Measurements from ENCODE around the gene COPZ2. TPM values are rescaled to one million over a fixed set of nuclear protein-coding genes. Genes with fewer than 3 reads are reported as not detected.

Gene COPZ2
- total RNA-seq, 6 experiments from 2014 or later: 18.9 to 26.6 (median 23.8) TPM

DNA sequence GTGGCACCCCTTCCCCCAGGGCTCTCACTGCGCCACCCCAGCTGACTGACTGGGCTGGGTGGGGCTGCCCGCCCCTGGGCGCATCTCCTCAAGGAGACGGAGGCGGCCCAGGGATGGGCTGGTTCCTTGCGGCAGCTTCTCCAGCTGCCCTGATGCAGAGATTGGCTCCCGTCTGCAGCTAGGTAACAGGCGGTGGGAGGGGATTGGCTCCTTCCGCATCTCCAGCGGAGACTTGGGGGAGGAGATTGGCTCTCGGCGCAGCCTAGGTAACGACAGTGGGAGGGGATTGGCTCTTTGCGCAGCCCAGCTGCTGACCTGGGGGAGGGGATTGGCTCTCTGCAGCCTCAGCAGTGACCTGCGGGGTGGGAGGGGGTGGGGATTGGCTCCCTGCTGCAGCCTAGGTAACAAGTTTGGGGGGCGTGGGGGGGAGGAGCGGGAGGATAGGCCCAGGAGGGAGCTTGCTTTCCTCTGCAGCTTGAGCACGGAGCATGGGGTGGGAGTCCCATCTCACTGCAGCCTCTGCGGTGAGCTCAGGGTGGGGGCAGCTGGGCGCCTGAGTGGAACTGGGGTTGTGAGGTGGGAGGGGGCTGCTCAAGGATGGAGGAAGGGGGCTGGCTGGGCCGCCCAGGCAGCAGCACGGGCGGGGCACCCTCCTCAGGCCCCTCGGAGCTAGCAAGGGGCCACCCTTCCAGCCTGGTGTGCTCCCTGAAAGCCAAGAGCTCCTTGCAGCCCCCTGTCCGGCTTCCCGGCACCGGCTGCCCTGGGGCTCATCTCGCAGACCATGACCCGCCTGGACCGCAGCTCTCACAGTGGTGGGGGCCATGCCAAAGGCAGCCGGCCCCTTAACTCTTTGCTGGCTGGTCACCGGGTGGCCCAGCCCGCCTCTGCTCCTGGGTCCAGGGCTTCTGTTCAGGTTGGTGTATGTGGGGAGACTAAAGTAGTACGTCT is 16.9 kb upstream of the COPZ2 start:
- peak overlapping the region in 2 of 3 donors; percentile 91 to 96 for H3K27ac ChIP-seq
- H3K4me1 ChIP-seq: peaks cover 2 to 65% (median 28%) of the 10 kb centered on the region in 4 donors
- no peaks in the 10 kb centered on the region for H3K27me3 ChIP-seq
- H3K9me3 ChIP-seq: no peaks in the 10 kb centered on the region
- intact Hi-C loops (cut with DNase I): no loop called here
- peak; percentile 74 to 90 (median 88) for DNase-seq
- H3K4me3 ChIP-seq: peak overlapping the region in 1 of 3 donors; percentile 26
- ATAC-seq: peak; percentile 56 to 70 (median 64)
- TF ChIP-seq POLR2A (IDR thresholded peaks at IDR 0.05): no peak
- TF ChIP-seq, protein P1, sequence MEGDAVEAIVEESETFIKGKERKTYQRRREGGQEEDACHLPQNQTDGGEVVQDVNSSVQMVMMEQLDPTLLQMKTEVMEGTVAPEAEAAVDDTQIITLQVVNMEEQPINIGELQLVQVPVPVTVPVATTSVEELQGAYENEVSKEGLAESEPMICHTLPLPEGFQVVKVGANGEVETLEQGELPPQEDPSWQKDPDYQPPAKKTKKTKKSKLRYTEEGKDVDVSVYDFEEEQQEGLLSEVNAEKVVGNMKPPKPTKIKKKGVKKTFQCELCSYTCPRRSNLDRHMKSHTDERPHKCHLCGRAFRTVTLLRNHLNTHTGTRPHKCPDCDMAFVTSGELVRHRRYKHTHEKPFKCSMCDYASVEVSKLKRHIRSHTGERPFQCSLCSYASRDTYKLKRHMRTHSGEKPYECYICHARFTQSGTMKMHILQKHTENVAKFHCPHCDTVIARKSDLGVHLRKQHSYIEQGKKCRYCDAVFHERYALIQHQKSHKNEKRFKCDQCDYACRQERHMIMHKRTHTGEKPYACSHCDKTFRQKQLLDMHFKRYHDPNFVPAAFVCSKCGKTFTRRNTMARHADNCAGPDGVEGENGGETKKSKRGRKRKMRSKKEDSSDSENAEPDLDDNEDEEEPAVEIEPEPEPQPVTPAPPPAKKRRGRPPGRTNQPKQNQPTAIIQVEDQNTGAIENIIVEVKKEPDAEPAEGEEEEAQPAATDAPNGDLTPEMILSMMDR (IDR thresholded peaks at IDR 0.05): no peak
- peaks cover 0 to 47% (median 24%) of the 10 kb centered on the region in 4 donors for H3K36me3 ChIP-seq
- 41% methylated on average over 15 of the region's 34 CpGs for WGBS (ENCODE audit: insufficient coverage, low coverage, low lambda C conversion rate, missing lambda C conversion rate)

DNA sequence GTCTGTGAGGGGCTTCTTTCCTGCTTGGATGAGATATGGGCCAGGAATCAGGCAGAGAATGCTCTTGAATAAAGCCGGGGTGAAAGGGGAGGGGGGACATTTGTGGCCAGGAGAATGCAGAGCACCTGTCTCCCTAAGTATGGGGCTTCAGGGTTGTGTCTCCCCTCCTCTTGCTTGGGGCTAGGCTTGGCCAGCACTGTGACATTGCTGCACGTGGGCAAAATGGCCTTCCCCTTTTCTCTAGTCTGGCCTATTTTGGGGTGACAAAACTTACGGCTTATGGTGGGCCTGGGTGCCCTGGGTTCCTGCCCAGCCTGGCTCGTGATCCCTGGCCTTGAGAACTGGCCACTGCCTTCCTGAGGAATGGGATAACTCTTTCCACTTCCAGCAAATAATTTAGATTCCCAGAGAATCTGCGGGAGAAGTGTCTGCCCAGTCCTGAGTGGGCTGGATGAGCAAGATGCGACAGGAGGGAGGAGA is 16.2 kb upstream of the COPZ2 start:
- TF ChIP-seq, protein P1 (IDR thresholded peaks at IDR 0.05): no peak
- no peak for TF ChIP-seq POLR2A (IDR thresholded peaks at IDR 0.05)
- peaks cover 0 to 40% (median 19%) of the 10 kb centered on the region in 4 donors for H3K36me3 ChIP-seq

DNA sequence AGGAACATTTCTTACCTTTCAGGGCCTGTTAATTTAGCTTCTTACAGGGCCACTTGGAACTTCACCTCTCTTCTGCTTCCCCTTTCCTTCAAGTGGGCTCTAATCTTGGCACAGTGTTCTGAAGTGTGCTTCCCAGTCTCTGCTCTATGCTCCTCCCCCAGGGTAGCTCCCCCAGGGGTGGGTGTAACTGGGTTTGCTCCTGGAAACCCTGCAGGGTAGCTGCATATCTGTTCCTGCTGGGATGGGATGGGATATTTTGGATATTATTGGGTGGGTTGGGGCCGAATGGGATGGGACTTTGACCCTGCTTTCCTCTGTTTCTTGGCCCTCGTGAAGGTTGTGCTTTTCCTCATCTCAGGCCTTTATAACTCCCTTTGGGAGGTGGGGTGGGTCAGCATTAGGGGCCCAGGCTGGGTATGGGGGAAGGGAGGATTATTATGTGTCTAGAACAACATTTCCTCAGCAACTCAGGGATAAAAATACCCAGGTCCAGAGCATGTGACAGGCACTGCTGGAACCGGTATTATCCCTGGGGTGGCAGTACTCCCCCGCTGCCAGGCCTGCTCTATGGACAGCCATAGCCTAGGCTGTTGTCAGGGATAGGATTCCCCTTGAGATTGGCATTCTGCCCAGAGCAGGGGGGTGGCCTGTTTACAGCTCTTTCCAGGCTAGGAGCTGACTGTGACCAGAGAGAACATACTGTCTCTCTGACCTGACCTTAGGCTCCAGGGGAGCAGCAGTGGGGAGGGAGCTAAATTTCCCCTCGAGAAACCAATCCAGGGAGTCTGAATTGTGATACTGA is 15.6 kb upstream of the COPZ2 start:
- peak overlapping the region in 2 of 3 donors; percentile 26 to 32 for H3K4me3 ChIP-seq
- 16% methylated on average over 5 of the region's 5 CpGs for WGBS (ENCODE audit: insufficient coverage, low coverage, low lambda C conversion rate, missing lambda C conversion rate)
- no peaks in the 10 kb centered on the region for H3K27me3 ChIP-seq
- H3K27ac ChIP-seq: peak overlapping the region; percentile 8 to 96 (median 91)
- no peaks in the 10 kb centered on the region for H3K9me3 ChIP-seq
- no peak for TF ChIP-seq POLR2A (IDR thresholded peaks at IDR 0.05)
- TF ChIP-seq, protein P1 (IDR thresholded peaks at IDR 0.05): peak in 3 of 4 donors; percentile 7 to 28 (median 18)
- H3K4me1 ChIP-seq: peaks cover 2 to 64% (median 28%) of the 10 kb centered on the region in 4 donors
- intact Hi-C loops (cut with DNase I): no loop called here
- DNase-seq (peak; percentile 81 to 95 (median 91)), ATAC-seq (peak; percentile 33 to 71 (median 48))
- H3K36me3 ChIP-seq: peaks cover 0 to 33% (median 14%) of the 10 kb centered on the region in 4 donors

More for the DNA sequence above, 16.2 kb upstream of the COPZ2 start:
- Histone ChIP-seq H3K27me3 (no peaks in the 10 kb centered on the region), H3K9me3 (no peaks in the 10 kb centered on the region), H3K27ac (peak overlapping the region in 2 of 3 donors; percentile 91 to 96), H3K4me1 (peaks cover 2 to 64% (median 28%) of the 10 kb centered on the region in 4 donors), H3K4me3 (peak overlapping the region in 2 of 3 donors; percentile 26 to 32)
- intact Hi-C loops (cut with DNase I): no loop called here
- DNase-seq: no peak
- WGBS (ENCODE audit: insufficient coverage, low coverage, low lambda C conversion rate, missing lambda C conversion rate): 45% methylated on average over 4 of the region's 6 CpGs
- ATAC-seq: no peak
